NCI-H1105 treated with DMSO at 0.1 percent for 48 hours (cell line): ENCODE measurements around the gene CNNM3.
A peak's percentile ranks its signal among the peaks of the same experiment; 100 is the strongest.
"Not testable (repeated sequence)": the region's sequence is repeated elsewhere in the genome, so short reads cannot be mapped to it uniquely, and the experiment has no call there.

Source experiments
- DNase-seq: peaks from one replicate; lab custom pipeline; 2025; lab: John Stamatoyannopoulos, UW

The CNNM3 gene

DNA sequence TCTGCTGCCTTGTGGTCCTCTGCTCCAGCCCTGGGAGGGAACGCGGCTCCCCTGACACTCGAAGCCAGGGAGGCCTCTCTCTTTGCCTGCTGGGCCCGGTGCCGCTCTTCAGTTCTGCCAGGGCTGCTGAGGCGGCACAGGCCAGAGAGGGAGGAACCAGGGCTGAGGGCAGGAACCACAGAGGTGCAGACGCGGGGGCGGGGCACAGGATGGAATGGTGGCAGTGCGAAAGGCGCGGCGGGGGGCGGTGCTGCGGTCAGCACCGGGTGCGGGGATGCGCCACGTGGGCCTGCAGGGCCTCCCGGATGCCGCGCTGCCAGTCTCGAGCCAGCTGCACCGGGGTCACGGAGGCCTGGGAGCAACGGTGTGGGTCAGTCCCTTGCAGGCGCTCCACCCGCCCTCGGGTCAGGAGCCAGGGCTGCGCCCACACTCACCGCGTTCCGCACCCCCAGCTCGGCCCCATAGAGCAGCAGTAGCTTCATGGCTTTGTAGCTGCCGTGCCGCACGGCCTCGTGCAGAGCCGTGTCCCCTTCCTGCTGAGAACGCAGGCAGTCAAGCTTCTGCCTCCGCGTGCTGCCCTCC, 23.3 kb downstream of the CNNM3 start:
- DNase-seq = no peak

DNA sequence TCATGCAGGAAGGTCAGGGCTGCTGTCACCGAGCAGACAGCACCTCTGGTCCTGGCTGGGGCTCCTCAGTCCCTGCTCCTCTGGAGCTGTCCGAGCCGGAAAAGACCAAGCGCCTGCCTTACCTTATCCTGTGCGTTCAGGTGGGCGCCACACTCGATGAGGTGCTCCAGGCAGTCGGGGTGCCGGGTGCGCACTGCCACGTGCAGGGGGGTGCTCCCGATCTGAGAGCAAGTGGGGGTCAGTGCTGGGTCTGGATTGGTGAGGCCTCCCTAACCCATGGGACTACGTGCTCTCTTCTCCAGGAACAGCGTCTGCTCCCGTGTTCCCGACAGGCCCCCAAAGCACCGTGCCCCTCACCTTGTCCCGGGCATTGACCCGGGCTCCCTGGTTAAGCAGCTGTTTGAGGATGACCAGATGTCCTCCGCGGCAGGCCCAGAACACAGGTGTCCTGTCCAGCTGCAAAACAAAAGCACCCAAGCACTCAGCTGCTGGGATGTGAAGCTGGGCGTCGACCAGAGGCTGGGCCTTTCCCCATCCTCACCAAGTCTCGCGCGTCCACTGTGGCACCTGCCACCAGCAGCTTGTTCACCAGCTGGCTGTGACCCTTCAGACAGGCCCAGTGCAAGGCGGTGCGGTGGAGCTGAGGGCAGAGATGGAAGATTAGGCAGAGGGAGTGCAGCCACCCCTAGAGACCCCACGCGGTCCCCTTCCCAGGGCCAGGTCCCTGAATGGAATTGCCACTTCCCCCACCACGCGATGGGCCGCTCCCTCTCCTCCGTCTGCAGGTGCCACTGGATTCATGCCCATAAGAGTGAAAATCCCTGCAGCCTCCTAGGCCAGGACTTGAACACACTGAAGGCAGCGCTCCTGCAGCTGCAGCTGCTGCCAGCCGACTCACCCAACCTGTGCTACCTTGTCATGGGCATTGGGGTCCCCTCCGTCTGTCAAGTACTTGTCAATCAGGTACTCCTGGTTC, 24.1 kb downstream of the CNNM3 start:
- DNase-seq = no peak

DNA sequence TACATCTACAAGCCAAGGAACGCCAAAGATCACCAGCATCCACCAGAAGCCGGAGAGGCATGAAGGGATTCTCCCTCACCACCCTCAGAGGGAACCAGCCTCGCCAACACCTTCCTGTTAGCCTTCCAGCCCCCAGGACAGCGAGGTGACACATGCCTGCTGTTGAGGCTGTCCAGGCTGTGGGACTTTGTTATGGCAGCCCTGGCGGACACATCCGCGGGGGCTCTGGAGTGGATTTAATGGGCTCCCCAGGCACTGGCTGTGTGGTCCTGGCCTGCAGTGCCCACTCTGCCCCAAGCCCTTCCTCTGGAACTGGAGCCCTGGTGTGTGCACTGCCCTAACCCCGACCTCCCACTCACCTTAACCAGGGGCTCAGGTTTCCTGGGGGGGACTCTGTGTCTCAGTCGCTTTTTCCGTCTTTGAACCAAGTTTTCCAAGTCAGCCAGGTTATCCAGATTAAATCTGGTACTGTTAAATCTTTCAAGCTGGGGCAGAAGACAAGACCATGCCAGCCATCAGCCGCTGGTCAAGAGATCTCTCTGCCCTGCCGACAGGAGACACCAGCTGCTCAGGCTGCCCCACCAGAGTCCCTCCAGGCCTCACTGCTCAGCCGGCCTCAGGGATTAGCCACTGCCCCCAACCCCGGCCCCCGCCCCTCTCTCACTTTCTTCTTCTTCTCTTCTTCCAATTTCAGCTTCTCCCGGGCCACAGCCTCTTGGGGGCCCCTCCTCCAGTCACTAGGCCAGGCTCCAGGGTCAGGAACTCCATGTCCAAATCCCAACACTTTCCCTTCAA, 25.8 kb downstream of the CNNM3 start:
- no peak for DNase-seq

DNA sequence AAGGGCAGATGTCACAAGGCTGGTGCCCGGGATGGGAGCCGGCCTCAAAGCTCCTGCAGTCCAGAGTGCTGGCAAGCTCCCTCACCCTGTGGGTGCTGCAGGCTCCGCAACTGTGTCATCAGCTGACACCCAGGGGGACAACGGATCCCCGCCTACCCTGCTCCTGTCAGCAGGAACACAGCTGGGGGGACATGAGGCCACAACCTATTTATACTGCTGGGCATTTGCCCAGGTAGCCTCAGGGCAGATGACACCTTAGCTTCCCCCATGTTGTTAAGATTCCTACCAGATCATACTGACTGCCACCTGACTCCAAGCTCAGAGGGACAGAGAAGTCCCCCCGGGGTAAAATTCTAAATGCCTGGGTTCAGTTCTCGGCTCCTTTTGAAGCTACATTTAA, 26.5 kb downstream of the CNNM3 start:
- DNase-seq = no peak

DNA sequence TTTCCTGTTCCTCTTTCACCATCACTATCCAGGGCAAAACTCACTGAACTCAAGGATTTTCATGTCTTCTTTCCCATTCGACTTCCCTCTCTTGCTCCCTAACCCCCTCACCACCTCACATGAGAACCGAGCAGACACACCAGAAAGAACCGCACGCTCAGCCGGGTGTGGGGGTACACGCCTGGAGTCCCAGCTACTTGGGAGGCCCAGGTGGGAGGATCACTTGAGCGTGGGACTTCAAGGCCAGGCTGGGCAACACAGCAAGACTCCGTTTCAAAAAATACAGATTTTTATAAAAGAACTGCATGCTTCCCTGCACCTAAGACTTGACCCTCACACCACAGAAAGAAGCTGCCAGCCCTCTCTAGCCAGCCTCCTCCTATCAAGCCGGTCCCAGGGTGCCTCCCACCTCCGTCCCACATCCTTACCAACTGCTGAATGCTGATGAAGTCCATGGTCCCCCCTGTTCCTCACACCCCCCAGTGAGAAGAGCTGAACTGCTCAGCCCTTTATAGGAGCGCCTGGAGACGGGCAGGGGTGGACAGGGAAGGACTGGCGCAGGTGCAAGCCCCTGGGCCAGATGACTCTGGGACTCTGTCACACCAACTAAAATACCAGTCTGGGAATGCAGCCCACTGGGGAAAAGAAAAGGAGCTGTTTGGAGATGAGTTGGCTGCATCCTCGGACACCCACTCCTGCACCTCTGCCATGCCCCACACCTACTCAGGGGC, 27.6 kb downstream of the CNNM3 start, which contains the start of gene ANKRD23:
ANKRD23 (minus strand) TSS at position 484 of the 731 bp plus-strand sequence; CDS start at position 455, 29 bp downstream.
- DNase-seq = no peak

DNA sequence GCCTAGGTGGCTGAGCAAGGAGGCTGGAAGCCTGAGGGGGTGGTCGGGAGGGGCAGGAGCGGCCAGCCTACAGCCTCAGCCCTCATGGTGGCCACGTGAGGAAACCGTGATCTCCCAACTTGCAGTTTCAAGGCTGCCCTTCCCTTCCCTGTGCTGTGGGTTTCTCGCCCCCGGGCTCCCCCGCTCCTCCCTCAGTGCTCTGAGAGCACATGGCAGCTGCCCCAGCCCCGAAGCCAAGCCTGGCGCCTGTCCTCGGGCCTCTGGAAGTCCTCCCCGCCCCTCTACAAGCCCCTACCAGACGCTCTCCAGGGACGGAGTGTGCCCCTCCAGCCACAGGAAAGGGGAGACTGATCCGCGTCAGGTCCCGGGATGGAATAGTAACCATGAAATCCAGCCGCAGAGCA, 28.3 kb downstream of the CNNM3 start:
- DNase-seq = no peak

DNA sequence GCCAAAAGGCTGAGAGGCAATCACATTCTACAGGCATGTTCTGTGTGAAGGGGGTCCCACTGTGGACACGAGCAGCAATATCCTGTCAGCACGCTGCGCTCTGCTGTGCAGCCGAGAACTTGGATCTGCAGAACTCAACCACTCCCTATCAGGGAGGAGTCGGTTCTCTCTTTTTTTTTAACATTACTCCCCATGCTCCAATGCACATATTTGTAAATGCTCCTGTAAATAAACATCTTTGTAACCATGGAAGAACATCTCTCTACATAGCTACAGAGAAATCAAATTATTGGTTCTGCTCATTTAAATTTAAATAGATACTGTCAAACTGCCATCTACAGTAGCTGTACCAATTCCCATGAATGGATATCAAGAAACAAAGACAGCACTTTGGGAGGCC, 30.8 kb downstream of the CNNM3 start:
- no peak for DNase-seq

DNA sequence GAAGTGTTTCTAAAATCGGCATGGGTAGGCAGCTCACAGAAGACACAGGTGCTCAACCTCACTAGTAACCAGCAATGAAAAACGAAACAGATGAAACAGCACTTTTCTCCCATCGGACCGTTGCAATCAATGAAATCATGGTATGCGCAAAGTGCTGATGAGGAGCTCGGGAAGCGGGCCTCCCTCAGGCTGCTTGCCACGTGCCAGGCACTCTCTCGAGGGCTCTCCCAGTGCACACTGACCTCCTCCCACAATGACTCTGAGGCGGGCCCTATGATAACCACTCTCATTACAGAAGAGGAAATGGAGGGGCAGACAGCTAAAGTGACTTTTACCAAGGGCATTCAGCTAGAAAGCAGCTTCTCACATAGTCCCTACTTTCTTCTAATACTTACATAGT, 31.5 kb downstream of the CNNM3 start:
- DNase-seq = no peak

DNA sequence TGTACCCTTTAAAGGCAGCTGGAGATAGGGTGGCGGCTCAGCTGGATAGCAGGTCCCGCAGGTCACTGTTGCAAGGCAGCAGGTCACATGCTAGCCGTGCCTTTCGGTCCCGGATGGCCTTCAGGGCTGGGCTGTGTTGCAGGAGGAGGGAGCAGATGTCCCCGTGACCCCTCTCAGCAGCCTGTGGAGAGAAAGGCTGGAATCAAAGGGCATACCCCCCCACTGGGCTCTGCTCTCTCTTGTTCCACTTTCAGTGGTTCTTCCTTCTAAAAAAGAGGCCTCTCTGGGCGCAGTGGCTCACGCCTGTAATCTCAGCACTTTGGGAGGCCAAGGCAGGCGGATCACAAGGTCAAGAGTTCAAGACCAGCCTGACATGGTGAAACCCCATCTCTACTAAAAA, 32.2 kb downstream of the CNNM3 start:
- DNase-seq = no peak

DNA sequence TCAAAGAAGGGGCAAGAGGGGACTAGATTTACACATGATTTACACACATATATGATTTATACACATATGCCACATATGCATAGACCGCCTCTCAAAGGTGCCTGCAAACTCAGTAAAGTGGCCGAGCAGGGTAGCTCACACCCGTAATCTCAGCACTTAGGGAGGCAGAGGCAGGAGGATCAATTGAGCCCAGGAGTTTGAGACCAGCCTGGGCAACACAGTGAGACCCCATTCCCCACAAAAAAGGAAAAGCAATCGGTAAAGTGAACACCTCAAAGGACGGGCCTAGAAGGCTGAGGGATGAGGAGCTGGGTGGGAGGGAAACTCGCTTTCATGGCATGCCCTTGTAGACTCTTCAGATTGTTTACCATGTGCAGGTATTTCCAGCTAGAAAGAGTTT, 36.6 kb downstream of the CNNM3 start:
- no peak for DNase-seq

DNA sequence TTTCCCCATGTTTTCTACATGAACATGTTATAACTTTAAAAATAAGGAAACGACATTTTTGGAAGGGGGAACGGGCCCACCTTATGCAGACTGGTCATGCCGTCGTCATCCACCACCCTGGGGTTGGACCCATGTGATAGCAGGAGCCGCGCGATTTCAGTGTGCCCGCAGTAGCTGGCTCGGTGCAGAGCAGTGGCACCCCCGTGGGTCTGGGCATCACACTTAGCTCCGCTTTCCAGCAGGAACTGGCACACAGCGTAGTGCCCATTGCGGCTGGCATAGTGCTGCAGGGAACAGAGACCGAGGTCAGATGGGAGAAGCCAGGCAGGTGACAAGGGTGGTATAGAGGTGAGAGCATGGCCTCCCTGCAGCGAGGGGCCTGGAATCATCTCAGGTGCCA, 37.3 kb downstream of the CNNM3 start:
- no peak for DNase-seq

DNA sequence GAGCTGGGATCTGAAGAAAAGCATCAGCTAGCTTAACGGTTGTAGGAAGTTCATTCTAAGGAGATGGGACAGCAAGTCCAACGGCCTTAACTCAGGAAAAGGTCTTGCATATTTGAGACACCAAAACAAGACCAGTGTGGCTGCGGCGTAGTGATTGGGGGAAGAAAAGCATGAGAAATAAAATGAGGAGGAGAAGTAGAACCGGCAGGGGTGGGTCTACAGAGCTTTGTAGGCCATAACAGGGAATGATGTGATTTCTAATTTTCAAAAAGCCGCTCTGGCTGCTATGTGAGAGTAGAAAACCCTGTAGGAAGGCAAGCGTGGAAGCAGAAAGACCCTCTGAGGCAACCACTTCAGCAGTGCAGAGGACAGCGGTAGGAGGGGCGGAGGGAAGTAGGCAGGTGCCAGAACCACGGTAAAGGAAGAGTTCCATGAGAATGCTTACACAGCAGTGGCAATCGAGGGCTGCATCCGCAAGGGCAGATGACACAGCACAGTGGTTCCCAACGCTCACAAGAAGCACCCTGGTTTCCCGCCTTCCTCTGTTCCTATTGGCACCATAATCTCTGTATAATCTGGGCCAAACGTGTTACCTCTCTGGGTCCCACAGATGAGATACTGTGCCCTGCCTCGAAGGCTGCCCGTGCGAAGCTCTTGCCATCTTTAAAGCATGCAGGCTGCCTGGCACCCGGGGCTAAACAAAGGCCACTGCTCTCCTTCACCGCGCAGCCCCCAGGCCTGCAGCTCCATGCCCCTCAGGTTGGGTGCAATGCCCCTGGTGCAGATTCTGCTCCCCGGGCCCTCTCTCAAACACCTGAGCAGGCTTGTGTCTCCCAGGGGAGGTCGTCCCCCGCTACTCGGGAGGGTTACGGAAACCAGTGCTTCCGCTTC, 41.0 kb downstream of the CNNM3 start:
- peak; percentile 58 for DNase-seq

DNA sequence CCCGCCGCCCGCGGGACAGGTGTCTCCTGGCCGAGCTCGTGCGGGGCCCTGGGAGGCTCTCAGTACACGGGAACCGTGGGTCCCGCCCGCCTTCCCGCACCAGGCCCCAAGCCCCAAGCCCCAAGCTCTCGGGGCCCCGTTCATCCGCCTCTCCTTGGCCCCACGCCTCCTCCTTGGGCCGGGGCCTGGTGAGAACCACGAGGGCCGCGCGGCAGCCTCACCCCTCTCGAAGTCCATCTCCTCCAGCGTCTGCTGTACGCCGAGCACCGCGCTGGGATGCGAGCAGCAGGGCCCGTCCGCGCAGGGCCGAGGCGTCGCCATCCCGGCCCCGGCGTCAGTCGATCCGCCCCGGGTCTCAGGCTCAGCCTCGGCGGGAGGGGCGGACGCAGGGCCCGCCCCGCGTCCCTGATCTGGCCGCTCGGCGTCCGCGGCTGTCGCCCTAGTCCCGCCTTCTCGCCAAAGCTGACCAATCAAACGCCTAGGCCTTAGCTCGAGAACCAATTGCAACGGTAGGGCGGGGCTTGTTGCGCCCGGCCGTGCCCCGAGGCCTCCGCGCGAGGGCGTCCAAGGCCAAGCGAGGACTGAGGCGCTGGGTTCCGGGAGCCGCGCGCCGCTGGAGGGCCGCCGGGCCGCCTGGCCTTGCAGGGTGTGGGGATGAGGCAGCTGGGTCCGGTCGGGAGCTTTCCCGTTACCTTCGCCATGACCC, 41.8 kb downstream of the CNNM3 start, which contains the start of gene ANKRD39:
ANKRD39 (minus strand) TSS at position 350 of the 706 bp plus-strand sequence; CDS start at position 321, 29 bp downstream.
- DNase-seq = peak; percentile 96

DNA sequence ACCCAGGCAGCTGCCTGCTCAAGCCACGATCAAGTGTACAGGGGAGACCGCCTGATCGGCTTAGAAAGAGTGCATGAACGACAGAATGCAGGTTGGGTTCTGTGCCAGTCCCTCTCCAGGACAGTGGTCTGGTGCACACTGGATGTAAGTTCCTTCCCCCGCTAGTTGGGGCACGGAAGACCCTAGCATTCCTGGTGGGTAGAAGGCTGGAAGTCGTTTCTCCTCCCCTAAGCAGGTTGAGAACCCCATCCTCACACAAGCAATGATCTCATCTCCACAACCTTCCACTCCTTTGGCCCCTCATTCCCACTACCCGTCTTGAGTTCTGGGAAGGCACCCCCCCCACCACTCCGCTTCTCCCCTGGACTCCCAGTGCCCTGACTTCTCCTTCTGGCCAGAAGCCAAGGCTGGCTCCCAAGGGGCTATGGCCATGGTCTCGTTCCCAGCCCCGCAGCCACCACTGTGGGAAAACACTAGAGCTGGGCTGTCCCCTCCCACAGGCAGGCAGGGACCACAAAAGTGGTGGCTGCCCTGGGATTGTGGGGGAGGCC, 43.1 kb downstream of the CNNM3 start:
- DNase-seq = no peak

DNA sequence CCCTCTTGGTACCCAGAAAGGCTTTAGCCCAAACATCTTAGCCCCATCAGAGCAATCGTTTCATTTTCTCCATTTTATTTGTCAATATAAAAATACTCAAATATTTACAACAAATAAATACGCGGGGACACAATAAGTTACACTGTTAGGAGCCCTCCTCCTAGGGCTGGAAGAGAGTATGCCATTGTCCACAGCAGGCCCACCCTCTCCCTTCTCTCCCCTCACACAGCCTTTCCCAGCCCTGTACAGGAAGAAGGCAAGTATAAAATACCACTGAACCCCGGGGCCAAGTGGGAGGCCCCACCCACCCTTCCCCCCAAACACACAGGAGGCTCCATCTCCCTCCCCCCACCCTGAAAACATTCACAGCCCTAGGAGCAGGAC, 43.6 kb downstream of the CNNM3 start:
- DNase-seq = no peak

DNA sequence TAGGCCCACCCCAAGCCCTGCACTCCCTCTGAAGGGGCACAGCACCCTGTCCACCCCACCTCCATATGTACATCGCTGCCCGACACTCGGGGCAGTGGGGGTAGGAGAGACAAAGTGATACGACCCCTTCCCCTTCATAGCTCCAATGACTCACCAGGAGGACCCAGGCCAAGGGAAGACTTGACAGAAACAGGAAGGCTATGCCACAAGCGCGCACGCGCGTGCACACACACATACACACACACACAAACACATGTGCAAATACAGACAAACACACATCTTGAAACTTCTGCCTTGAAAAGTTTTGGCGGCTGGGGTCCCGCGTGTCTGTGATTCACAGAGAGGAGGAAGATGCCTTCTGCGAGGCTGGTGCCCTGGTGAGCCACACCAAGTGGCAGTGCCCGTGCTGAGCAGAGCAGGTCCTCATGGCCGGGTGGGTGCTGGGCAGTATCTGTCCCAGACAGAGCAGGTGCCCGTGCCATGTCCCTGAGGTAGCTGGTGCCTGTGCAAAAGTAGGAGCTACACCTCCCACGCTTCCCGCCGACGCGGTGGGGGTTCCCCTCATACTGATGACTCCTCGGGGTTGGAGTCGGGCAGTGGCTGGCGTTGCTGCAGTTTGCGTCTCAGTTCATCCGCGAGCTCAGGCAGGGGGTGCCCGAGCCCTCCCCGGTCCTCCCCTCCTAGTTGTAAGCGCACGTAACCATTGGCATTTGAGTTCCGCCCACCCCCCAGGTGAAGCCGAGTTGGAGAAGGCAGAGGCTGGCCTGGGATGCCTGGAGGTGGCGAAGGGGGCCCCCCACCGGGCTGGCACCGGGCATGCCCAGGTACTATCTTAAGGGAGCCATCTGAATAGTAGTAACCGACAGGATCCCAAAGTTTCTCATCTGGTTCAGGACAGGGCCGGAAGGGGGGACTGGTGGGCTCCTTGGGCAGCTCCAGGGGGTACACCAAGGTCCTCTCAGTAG, 44.3 kb downstream of the CNNM3 start:
- no peak for DNase-seq

DNA sequence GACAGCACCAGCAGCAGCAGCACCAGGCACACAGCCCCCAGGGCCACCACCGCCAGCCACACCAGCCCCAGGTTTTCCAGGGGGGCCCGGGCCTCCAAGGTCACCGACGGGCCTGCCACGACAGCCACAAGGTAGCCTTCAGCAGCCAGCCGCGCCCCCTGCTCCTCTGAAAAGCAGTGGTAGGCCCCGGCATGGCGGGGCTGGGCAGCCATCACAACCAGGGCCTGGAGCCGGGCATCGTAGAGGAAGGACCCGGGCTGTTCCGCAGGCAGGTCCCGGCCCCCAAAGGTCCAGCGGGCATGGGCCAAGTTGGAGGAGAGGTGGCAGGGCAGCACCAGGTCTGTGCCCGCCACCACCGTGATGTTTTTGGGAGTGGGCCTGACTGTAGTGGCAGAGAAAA, 45.0 kb downstream of the CNNM3 start:
- no peak for DNase-seq

DNA sequence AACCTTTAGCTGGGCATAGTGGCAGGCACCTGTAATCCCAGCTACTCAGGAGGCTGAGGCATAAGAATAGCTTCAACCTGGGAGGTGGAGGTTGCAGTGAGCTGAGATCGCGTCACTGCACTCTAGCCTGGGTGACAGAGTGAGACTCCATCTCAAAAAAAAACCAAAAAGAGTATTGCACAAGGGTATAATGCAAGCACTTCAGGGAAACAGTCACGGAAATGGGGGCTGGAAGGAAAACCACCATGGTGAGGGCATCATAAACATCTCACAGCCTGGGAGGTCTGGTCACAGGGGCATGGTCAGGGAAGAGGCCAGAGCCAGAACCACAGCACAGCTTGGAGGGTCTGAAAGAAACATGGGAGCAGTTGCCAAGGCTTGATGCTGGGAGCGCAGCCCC, 47.0 kb downstream of the CNNM3 start:
- not testable (repeated sequence) for DNase-seq
